EL (cell line): ENCODE results near the gene TNFSF11.

Experiments used
- DNase-seq: peaks from one replicate; pipeline ENCODE4 v3.0.0-alpha.2; 2016

The TNFSF11 gene

DNA sequence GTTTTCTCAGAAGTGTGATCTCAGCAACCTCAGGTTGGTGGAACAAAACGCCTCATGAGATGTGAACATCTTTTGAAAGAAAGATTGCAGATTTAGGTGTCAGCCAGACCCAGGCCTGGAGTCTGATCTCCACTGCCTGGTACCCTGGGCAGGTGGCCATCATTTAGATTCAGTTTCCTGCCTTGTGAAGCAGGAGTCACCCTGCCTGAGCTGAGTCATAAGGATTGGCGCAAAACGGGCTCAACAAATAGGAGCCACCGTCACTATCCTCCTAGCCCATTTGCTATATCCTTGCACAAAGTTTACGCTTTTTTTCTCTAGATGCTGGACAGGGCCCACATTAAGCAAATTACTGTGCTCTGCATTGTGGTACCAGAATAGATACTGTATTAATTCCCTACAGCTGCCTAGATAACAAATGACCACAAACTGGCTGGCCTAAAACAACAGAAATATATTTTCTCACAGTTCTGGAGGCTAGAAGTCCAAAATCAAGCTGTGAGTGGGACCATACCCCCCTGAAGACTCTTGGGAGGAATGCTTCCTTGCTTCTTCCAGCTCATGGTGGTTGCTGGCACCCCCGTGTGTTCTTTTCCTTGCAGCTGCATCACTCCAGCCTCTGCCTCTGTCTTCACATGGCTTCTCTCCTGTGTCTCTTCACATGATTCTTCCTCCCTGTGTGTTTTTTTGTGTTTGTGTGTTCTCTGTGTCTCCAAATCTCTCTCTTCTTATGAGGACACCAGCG is 38.2 kb downstream of the TNFSF11 start:
- DNase-seq, result no peak

- no peak for DNase-seq
Measured at GRCh38 chr13:42614436-42615035, 40.6 kb downstream of the TNFSF11 start.

- peak; percentile 24 for DNase-seq
Measured at GRCh38 chr13:42615691-42616090, 41.7 kb downstream of the TNFSF11 start.

- DNase-seq, result no peak
Measured at GRCh38 chr13:42617221-42617620, 43.3 kb downstream of the TNFSF11 start.

GRCh38 chr13:42623916-42624315 is 50.0 kb downstream of the TNFSF11 start:
- no peak for DNase-seq

- no peak for DNase-seq
Measured at GRCh38 chr13:42625611-42626010, 51.7 kb downstream of the TNFSF11 start.

- no peak for DNase-seq
Measured at GRCh38 chr13:42626176-42626860, 52.4 kb downstream of the TNFSF11 start.

- DNase-seq, result no peak
Measured at GRCh38 chr13:42628666-42629065, 54.7 kb downstream of the TNFSF11 start.

GRCh38 chr13:42631181-42631580 is 57.2 kb downstream of the TNFSF11 start:
- no peak for DNase-seq

DNA sequence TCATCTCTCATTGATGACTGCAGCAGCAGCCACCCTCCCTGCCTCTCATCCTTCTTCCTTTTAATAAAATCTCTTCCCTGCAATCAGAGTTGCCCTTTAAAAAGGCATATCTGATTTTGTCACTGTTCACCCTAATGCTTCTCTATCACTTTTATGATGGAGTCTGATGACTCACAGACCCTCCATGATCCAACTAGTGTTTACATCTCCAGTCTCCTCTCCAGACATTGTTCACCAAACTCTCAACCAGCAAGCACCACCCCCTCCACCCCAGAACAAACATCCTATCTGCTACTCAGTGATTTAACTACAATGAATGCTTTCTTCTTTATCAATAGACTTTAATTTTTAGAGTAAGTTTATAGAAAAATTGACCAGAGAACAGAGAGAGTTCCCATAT is 59.5 kb downstream of the TNFSF11 start:
- DNase-seq, result no peak

GRCh38 chr13:42638101-42638500 is 64.1 kb downstream of the TNFSF11 start:
- DNase-seq, result no peak

GRCh38 chr13:42638886-42639285 is 64.9 kb downstream of the TNFSF11 start:
- no peak for DNase-seq

- DNase-seq, result no peak
Measured at GRCh38 chr13:42643076-42643475, 69.1 kb downstream of the TNFSF11 start.

GRCh38 chr13:42644841-42645240 is 70.9 kb downstream of the TNFSF11 start:
- DNase-seq, result no peak

DNA sequence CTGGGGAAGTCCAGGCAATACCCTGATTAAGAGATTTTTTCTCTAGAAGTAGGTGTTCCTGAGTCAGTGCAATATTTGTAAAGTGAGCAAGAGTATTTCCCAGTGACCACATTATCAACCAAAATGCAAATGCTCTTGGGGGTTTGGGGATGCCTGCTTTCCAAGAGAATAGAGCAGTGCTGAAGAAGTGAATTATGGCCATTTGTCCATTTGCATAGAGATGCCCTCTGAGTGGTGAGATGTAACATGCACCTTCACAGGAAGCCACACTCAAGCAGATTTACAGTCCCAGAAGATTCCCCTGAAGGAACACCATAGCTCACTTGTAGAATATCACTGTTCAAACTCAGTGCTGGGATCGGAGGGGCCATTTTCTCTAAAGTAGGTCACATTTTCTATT is 71.8 kb downstream of the TNFSF11 start:
- no peak for DNase-seq

DNA sequence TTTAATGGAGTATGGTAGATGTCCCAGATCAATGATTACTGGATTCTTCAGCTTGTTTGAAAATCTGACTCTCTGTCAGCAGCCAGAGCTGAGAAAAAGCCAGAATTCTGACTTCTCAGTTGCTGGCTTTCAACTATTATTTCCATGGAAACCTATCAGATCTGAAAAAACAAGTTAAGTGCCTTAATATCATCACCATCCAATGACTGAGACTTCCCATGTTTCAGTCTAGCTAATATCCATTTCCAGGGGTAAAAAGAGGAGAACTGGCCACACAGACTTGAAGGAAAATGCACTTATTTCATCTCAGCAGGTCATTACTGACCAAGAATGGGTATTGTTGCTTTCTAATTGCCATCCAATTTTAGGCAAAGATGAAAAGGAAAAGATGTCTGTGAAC is 75.2 kb downstream of the TNFSF11 start:
- DNase-seq, result no peak

GRCh38 chr13:42649831-42650230 is 75.9 kb downstream of the TNFSF11 start:
- no peak for DNase-seq

DNA sequence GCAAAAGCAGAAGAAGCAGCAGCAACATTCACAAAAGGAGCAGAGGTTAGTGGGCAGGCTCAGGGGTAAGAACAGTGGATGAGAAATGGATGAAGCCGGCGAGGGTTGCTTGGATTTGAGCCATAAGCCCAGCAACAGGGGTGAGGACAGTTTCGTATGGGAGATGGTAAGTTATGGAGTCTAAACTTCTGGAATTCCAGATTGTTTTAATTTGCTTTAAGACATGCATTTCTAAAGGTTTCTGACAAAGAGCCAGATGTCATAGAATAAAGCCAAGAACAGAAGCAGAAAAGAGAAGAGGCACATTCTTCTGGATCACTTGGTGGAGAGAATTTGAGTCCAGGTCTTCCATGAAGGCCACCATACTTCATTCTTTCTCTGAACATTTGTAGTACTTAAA is 76.6 kb downstream of the TNFSF11 start:
- no peak for DNase-seq

DNA sequence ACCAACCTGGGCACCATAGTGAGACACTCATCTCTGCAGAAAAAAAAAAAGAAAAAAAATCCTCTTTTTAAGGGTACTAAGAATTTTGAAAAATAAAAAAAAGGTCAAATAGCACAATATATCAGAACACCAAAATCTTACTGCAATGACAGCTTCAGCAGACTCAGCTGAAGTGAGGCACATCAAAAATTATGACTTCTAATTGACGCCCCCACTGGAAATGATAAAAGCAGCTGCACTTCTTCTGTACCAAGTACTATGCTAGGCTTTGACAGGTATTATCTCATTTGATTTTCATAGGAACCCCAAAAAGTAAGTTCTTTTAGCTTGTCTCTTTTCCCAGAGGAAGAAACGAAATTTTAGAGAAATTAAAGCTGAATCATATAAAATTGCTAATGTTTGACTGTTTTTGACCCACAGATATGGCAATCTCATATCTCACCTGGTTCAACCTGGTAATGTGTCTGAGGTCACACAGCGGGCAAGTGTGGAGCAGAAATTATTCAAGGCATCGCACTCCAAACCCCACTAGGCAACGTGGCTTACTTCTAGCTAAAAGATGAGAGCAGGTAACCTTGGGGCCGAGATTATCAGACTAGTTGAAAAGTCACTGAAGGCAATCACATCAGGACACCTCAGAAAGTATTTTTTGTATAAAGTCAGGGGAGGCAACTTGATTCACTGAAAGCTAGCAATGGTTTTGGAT is 78.1 kb downstream of the TNFSF11 start:
- no peak for DNase-seq

DNA sequence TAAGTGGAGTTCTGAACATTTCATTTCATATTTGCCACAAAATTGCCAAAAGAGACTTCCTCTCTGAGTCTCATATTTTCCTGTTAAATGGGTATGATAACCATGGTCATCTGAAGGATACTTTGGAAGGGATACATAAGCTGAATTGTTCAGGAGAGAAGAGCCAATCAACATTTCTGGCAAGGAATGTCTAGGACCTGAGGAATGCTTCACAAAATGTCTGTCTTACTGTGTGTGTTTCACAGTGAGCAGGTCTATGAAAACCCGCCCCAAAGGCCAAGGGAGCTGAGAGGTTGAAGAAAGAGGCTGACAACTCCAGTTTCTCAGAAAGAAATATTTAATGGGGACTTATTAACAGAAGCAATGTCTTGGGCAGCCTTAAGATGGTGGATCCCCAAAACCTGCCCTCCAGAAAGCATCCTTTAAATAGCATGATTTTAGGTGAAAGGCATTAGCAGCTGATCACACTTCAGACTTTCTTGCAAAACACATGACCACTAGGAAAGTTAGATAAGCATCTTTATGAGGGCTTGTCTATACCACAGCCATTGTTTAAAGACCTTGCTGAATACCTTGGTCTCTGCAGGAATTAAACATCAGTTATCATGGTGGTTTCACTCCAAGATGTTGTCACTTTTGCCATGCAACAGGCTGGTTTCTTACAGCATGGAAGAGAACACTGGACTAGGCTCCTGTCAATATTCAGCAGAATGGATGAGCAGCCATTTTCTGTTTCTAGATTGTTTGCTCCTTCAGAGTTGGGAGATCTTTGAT is 78.9 kb downstream of the TNFSF11 start:
- no peak for DNase-seq

DNA sequence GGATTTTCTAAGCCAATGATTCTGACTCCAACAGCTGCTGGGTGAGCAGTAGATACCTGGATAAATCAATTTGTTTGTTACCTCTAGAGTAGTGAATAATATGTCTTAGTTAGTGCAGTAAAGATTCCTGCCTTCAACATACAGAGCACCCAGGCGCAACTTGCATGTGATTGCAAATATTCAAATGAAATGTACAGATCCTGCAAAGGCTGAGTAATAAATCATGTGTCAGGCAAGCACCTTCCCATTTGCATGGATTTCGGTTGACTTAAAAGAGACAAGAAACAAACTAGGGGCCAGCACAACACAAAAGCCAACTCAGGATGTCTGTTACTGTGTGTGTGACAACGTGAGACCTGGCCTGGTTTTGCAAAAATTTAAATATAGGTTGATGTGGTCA is 79.7 kb downstream of the TNFSF11 start:
- no peak for DNase-seq

GRCh38 chr13:42654212-42654611 is 80.3 kb downstream of the TNFSF11 start:
- no peak for DNase-seq

DNA sequence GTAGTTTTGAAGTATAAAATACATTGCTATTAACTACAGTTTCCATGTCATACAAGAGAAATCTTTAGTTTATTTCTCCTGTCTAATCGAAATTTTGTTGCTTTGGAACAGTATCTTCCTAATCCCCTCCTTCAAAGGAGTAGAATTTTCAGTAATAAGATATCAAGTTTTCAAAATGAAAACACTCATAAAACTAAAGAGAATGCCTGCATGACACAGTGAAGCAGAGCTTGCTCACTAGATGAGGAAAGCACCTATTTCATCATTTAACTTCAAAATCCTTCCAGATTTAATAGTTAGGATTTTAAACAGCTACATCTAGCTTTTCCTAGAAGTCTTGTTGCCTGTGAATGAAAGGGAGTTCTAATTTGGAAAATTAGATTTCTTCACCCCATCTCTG is 80.8 kb downstream of the TNFSF11 start:
- no peak for DNase-seq
